ENCODE data around the gene CAMTA1. TPM values are rescaled to one million over a fixed set of nuclear protein-coding genes. Genes with fewer than 3 reads are reported as not detected.

Gene CAMTA1
- total RNA-seq, 2 experiments from 2014 or later: 43.9 to 73.3 TPM

- Histone ChIP-seq H4K20me1 (ENCODE audit: insufficient read depth, low read length) (no peaks in the 10 kb centered on the region), H3K9me3 (ENCODE audit: low read length) (no peaks in the 10 kb centered on the region), H3K4me2 (ENCODE audit: low read length) (no peak overlapping the region), H3K36me3 (ENCODE audit: insufficient read depth, low read length) (no peaks in the 10 kb centered on the region), H3K9me2 (ENCODE audit: insufficient read depth, low read length) (no peaks in the 10 kb centered on the region), H3K79me2 (ENCODE audit: insufficient read depth, low read depth, low read length) (no peaks in the 10 kb centered on the region), H3K27ac (ENCODE audit: low read depth, low read length, poor library complexity, severe bottlenecking) (no peak overlapping the region), H2AFZ (ENCODE audit: low read length) (no peak overlapping the region), H3K4me3 (ENCODE audit: low read depth, low read length, poor library complexity, severe bottlenecking) (no peak overlapping the region), H3K4me1 (ENCODE audit: insufficient read depth, low read length, poor library complexity, severe bottlenecking) (no peaks in the 10 kb centered on the region)
- ChIA-PET POLR2A (no interaction called here), CTCF (ENCODE audit: unreplicated experiment) (no interaction called here)
- no TSS peak for BruUV-seq (replicated peaks)
- TF ChIP-seq EZH2phosphoT487 (IDR thresholded peaks at IDR 0.05; ENCODE audit: borderline replicate concordance, low read depth, low read length): no peak
- TF ChIP-seq, protein P1, sequence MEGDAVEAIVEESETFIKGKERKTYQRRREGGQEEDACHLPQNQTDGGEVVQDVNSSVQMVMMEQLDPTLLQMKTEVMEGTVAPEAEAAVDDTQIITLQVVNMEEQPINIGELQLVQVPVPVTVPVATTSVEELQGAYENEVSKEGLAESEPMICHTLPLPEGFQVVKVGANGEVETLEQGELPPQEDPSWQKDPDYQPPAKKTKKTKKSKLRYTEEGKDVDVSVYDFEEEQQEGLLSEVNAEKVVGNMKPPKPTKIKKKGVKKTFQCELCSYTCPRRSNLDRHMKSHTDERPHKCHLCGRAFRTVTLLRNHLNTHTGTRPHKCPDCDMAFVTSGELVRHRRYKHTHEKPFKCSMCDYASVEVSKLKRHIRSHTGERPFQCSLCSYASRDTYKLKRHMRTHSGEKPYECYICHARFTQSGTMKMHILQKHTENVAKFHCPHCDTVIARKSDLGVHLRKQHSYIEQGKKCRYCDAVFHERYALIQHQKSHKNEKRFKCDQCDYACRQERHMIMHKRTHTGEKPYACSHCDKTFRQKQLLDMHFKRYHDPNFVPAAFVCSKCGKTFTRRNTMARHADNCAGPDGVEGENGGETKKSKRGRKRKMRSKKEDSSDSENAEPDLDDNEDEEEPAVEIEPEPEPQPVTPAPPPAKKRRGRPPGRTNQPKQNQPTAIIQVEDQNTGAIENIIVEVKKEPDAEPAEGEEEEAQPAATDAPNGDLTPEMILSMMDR (conservative IDR thresholded peaks at IDR 0.05; ENCODE audit: low read length): no peak
- intact Hi-C loops (cut with micrococcal nuclease; ENCODE audit: unreplicated experiment): no loop called here
- DNase-seq (ENCODE audit: low spot score): no peak
Measured at GRCh38 chr1:7362947-7363346, 577.7 kb downstream of the CAMTA1 start.

GRCh38 chr1:7363450-7363849, 578.2 kb downstream of the CAMTA1 start:
- H3K4me3 ChIP-seq (ENCODE audit: low read depth, low read length, poor library complexity, severe bottlenecking): no peak overlapping the region
- no peaks in the 10 kb centered on the region for H3K9me3 ChIP-seq (ENCODE audit: low read length)
- ChIA-PET POLR2A (no interaction called here), CTCF (ENCODE audit: unreplicated experiment) (no interaction called here)
- H3K27ac ChIP-seq (ENCODE audit: low read depth, low read length, poor library complexity, severe bottlenecking): no peak overlapping the region
- H2AFZ ChIP-seq (ENCODE audit: low read length): no peak overlapping the region
- H3K36me3 ChIP-seq (ENCODE audit: insufficient read depth, low read length): no peaks in the 10 kb centered on the region
- no peaks in the 10 kb centered on the region for H4K20me1 ChIP-seq (ENCODE audit: insufficient read depth, low read length)
- TF ChIP-seq, protein P1 (conservative IDR thresholded peaks at IDR 0.05; ENCODE audit: low read length): no peak
- TF ChIP-seq EZH2phosphoT487 (IDR thresholded peaks at IDR 0.05; ENCODE audit: borderline replicate concordance, low read depth, low read length): no peak
- H3K4me1 ChIP-seq (ENCODE audit: insufficient read depth, low read length, poor library complexity, severe bottlenecking): no peaks in the 10 kb centered on the region
- no peaks in the 10 kb centered on the region for H3K9me2 ChIP-seq (ENCODE audit: insufficient read depth, low read length)
- intact Hi-C loops (cut with micrococcal nuclease; ENCODE audit: unreplicated experiment): no loop called here
- BruUV-seq (replicated peaks): no TSS peak
- no peak for DNase-seq (ENCODE audit: low spot score)
- H3K79me2 ChIP-seq (ENCODE audit: insufficient read depth, low read depth, low read length): no peaks in the 10 kb centered on the region
- no peak overlapping the region for H3K4me2 ChIP-seq (ENCODE audit: low read length)

- Histone ChIP-seq H2AFZ (ENCODE audit: low read length) (no peak overlapping the region), H4K20me1 (ENCODE audit: insufficient read depth, low read length) (no peaks in the 10 kb centered on the region), H3K79me2 (ENCODE audit: insufficient read depth, low read depth, low read length) (no peaks in the 10 kb centered on the region), H3K27ac (ENCODE audit: low read depth, low read length, poor library complexity, severe bottlenecking) (no peak overlapping the region), H3K9me3 (ENCODE audit: low read length) (no peaks in the 10 kb centered on the region), H3K4me2 (ENCODE audit: low read length) (no peak overlapping the region), H3K36me3 (ENCODE audit: insufficient read depth, low read length) (no peaks in the 10 kb centered on the region), H3K4me3 (ENCODE audit: low read depth, low read length, poor library complexity, severe bottlenecking) (no peak overlapping the region), H3K4me1 (ENCODE audit: insufficient read depth, low read length, poor library complexity, severe bottlenecking) (no peaks in the 10 kb centered on the region), H3K9me2 (ENCODE audit: insufficient read depth, low read length) (no peaks in the 10 kb centered on the region)
- BruUV-seq (replicated peaks): no TSS peak
- DNase-seq (ENCODE audit: low spot score): no peak
- no peak for TF ChIP-seq EZH2phosphoT487 (IDR thresholded peaks at IDR 0.05; ENCODE audit: borderline replicate concordance, low read depth, low read length)
- TF ChIP-seq, protein P1 (conservative IDR thresholded peaks at IDR 0.05; ENCODE audit: low read length): no peak
- intact Hi-C loops (cut with micrococcal nuclease; ENCODE audit: unreplicated experiment): no loop called here
- CTCF ChIA-PET (ENCODE audit: unreplicated experiment): no interaction called here
- POLR2A ChIA-PET: no interaction called here
Measured at GRCh38 chr1:7365706-7366105, 580.5 kb downstream of the CAMTA1 start.
